HEK293 (cell line): Measurements from ENCODE around the gene CSRP1.
A peak's percentile ranks its signal among the peaks of the same experiment; 100 is the strongest.

ENCODE experiments used
- BCL11B ChIP-seq: fragments of 450-650 bp; formaldehyde crosslinking; IDR thresholded peaks from 2 replicates; pipeline ENCODE4 v1.5.1; 2016; ENCODE audit warnings: low read depth, missing biosample characterization, missing genetic modification characterization
- EGR2 ChIP-seq: fragments of 450-650 bp; formaldehyde crosslinking; IDR thresholded peaks from 2 replicates; pipeline ENCODE4 v1.5.1; 2016; ENCODE audit warnings: low read depth, missing biosample characterization, missing genetic modification characterization
- GLI2 ChIP-seq: fragments of 450-650 bp; formaldehyde crosslinking; IDR thresholded peaks from 2 replicates; pipeline ENCODE4; 2017; ENCODE audit warnings: missing biosample characterization, missing genetic modification characterization, low read depth, borderline replicate concordance
- HIC1 ChIP-seq: fragments of 450-650 bp; formaldehyde crosslinking; IDR thresholded peaks from 2 replicates; pipeline ENCODE4 v1.5.1; 2016; ENCODE audit warnings: missing biosample characterization, missing genetic modification characterization
- MZF1 ChIP-seq: fragments of 450-650 bp; formaldehyde crosslinking; IDR thresholded peaks from 2 replicates; pipeline ENCODE4 v1.5.1; 2017; ENCODE audit warnings: missing biosample characterization, missing genetic modification characterization, borderline replicate concordance
- SETDB1 ChIP-seq: IDR thresholded peaks from one replicate; pipeline ENCODE4 v1.6.1; 2017; ENCODE audit warnings: mild to moderate bottlenecking, low read length, moderate library complexity, mixed read lengths; ENCODE audit not compliant: insufficient read length
- TCF7L2 ChIP-seq: IDR thresholded peaks from 2 replicates; pipeline ENCODE4 v1.6.1; 2011; ENCODE audit warnings: low read depth, mild to moderate bottlenecking, inconsistent platforms, low read length, moderate library complexity, borderline replicate concordance
- ZBTB11 ChIP-seq: fragments of 450-650 bp; formaldehyde crosslinking; conservative IDR thresholded peaks from 2 replicates; pipeline ENCODE4 v1.5.1; 2016; ENCODE audit warnings: low read depth, missing biosample characterization, missing genetic modification characterization
- ZNF10 ChIP-seq: fragments of 450-650 bp; formaldehyde crosslinking; IDR thresholded peaks from 2 replicates; pipeline ENCODE4 v1.5.1; 2017; ENCODE audit warnings: missing biosample characterization, missing genetic modification characterization
- ZNF140 ChIP-seq: fragments of 450-650 bp; formaldehyde crosslinking; IDR thresholded peaks from 2 replicates; pipeline ENCODE4 v1.5.1; 2016; ENCODE audit warnings: missing biosample characterization, missing genetic modification characterization
- ZNF148 ChIP-seq: fragments of 450-650 bp; formaldehyde crosslinking; IDR thresholded peaks from 2 replicates; pipeline ENCODE4 v1.5.0; 2017; ENCODE audit warnings: missing biosample characterization, missing genetic modification characterization, borderline replicate concordance
- ZNF155 ChIP-seq: fragments of 450-650 bp; formaldehyde crosslinking; IDR thresholded peaks from 2 replicates; pipeline ENCODE4 v1.5.1; 2016; ENCODE audit warnings: missing biosample characterization, missing genetic modification characterization
- ZNF211 ChIP-seq: fragments of 450-650 bp; formaldehyde crosslinking; IDR thresholded peaks from 2 replicates; pipeline ENCODE4 v1.5.1; 2016; ENCODE audit warnings: low read depth, missing biosample characterization, missing genetic modification characterization
- ZNF248 ChIP-seq: fragments of 450-650 bp; formaldehyde crosslinking; IDR thresholded peaks from 2 replicates; pipeline ENCODE4 v1.5.1; 2017; ENCODE audit warnings: missing biosample characterization, missing genetic modification characterization
- ZNF280D ChIP-seq: fragments of 450-650 bp; formaldehyde crosslinking; IDR thresholded peaks from 2 replicates; pipeline ENCODE4 v1.5.1; 2016; ENCODE audit warnings: missing biosample characterization, missing genetic modification characterization
- ZNF416 ChIP-seq: fragments of 450-650 bp; formaldehyde crosslinking; IDR thresholded peaks from 2 replicates; pipeline ENCODE4 v1.5.1; 2016; ENCODE audit warnings: missing biosample characterization, missing genetic modification characterization
- ZNF510 ChIP-seq: fragments of 450-650 bp; formaldehyde crosslinking; IDR thresholded peaks from 2 replicates; pipeline ENCODE4 v1.5.1; 2018; ENCODE audit warnings: mild to moderate bottlenecking, missing genetic modification characterization, missing biosample characterization; ENCODE audit not compliant: insufficient replicate concordance
- ZNF513 ChIP-seq: fragments of 450-650 bp; IDR thresholded peaks from 2 replicates; pipeline ENCODE4 v1.5.1; 2018; ENCODE audit warnings: missing biosample characterization, missing genetic modification characterization
- ZNF521 ChIP-seq: fragments of 450-650 bp; formaldehyde crosslinking; IDR thresholded peaks from 2 replicates; pipeline ENCODE4 v1.5.1; 2017; ENCODE audit warnings: missing biosample characterization, mild to moderate bottlenecking, missing genetic modification characterization
- ZNF792 ChIP-seq: fragments of 450-650 bp; formaldehyde crosslinking; IDR thresholded peaks from 2 replicates; pipeline ENCODE4 v1.5.1; 2016; ENCODE audit warnings: missing biosample characterization, missing genetic modification characterization
- ZSCAN4 ChIP-seq: fragments of 450-650 bp; formaldehyde crosslinking; IDR thresholded peaks from 2 replicates; pipeline ENCODE4 v1.5.1; 2017; ENCODE audit warnings: missing biosample characterization, missing genetic modification characterization
- ZSCAN5A ChIP-seq: fragments of 450-650 bp; formaldehyde crosslinking; IDR thresholded peaks from 2 replicates; pipeline ENCODE4 v1.5.1; 2016; ENCODE audit warnings: missing biosample characterization, missing genetic modification characterization

Gene CSRP1

GRCh38 chr1:201457508-201457960, 49.4 kb downstream of the CSRP1 start (continued):
- TF ChIP-seq ZSCAN4 (tag by site-specific recombination) (no peak), ZNF211 (tag by site-specific recombination) (no peak), ZNF513 (tag by site-specific recombination) (no peak), SETDB1 (no peak), ZNF510 (tag by site-specific recombination) (no peak), BCL11B (tag by site-specific recombination) (no peak), ZNF280D (tag by site-specific recombination) (no peak), ZNF148 (no peak), TCF7L2 (0 out of 2 replicates have a peak, but pooled peaks have one; percentile 16), ZBTB11 (tag by site-specific recombination) (no peak), ZNF140 (no peak), ZSCAN5A (tag by site-specific recombination) (0 out of 2 replicates have a peak, but pooled peaks have one; percentile 43), GLI2 (tag by site-specific recombination) (peak; percentile 80; the same call in 1 of the 2 replicates), ZNF792 (tag by site-specific recombination) (no peak), MZF1 (tag by site-specific recombination) (no peak), EGR2 (peak; percentile 27; the same call in 1 of the 2 replicates), ZNF155 (tag by site-specific recombination) (no peak), ZNF416 (tag by site-specific recombination) (no peak), ZNF521 (no peak), HIC1 (tag by site-specific recombination) (no peak), ZNF10 (tag by site-specific recombination) (peak; percentile 92), ZNF248 (tag by site-specific recombination) (no peak)
